ENCODE data around the gene BUB1. TPM values are rescaled to one million over a fixed set of nuclear protein-coding genes. Genes with fewer than 3 reads are reported as not detected.

Gene BUB1
- total RNA-seq, 2 experiments from 2014 or later, result 1.6 to 3.5 TPM

DNA sequence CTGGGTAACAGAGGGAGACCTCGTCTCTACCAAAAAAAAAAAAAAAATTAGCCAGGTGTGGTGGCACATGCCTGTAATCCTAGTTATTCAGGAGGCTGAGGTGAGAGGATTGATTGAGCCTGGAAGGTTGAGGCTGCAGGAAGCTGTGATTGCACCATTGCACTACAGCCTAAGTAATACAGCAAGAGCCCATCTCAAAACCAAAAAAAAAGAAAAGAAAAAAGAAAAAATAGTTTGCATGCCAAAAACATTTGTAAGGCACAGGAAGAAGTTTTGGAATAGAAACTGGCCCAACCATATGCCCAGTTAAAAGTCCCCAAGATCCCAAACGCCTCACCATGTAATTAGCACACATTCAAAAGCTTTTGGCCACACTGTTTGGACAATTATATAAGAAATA lies 41.1 kb upstream of the BUB1 start:
- Mint-ChIP-seq H3K27me3 (peaks cover 31% of the 10 kb centered on the region), H3K4me1 (ENCODE audit: low read depth) (no peaks in the 10 kb centered on the region), H3K9me3 (no peaks in the 10 kb centered on the region), H3K36me3 (ENCODE audit: low read depth) (no peaks in the 10 kb centered on the region), H3K27ac (no peak overlapping the region), H3K4me3 (no peak overlapping the region)
- TF ChIP-seq, protein P1, sequence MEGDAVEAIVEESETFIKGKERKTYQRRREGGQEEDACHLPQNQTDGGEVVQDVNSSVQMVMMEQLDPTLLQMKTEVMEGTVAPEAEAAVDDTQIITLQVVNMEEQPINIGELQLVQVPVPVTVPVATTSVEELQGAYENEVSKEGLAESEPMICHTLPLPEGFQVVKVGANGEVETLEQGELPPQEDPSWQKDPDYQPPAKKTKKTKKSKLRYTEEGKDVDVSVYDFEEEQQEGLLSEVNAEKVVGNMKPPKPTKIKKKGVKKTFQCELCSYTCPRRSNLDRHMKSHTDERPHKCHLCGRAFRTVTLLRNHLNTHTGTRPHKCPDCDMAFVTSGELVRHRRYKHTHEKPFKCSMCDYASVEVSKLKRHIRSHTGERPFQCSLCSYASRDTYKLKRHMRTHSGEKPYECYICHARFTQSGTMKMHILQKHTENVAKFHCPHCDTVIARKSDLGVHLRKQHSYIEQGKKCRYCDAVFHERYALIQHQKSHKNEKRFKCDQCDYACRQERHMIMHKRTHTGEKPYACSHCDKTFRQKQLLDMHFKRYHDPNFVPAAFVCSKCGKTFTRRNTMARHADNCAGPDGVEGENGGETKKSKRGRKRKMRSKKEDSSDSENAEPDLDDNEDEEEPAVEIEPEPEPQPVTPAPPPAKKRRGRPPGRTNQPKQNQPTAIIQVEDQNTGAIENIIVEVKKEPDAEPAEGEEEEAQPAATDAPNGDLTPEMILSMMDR (IDR thresholded peaks at IDR 0.05), result no peak
- ChIA-PET CTCF (no interaction called here), POLR2A (no interaction called here)
- ATAC-seq (ENCODE audit: poor library complexity) (no peak), DNase-seq (no peak)
- no peaks in the 10 kb centered on the region for H3K9me3 ChIP-seq (ENCODE audit: control insufficient read depth in 1 of 2, insufficient read depth in 1 of 2, low read length in 2 of 2)
- peaks cover 2 to 18% of the 10 kb centered on the region in 2 experiments for H3K27me3 ChIP-seq (ENCODE audit: control insufficient read depth in 1 of 2, insufficient read depth in 2 of 2, low read length in 2 of 2)
- no peak overlapping the region for H3K27ac ChIP-seq (ENCODE audit: low read depth in 1 of 2, low read length in 2 of 2)
- no peaks in the 10 kb centered on the region for H3K36me3 ChIP-seq (ENCODE audit: insufficient read depth, low read length)
- H3K4me3 ChIP-seq (ENCODE audit: low read length), result no peak overlapping the region
- intact Hi-C loops (cut with DNase I, micrococcal nuclease), result no loop called here
- H3K4me1 ChIP-seq (ENCODE audit: insufficient read depth, low read length), result no peaks in the 10 kb centered on the region

DNA sequence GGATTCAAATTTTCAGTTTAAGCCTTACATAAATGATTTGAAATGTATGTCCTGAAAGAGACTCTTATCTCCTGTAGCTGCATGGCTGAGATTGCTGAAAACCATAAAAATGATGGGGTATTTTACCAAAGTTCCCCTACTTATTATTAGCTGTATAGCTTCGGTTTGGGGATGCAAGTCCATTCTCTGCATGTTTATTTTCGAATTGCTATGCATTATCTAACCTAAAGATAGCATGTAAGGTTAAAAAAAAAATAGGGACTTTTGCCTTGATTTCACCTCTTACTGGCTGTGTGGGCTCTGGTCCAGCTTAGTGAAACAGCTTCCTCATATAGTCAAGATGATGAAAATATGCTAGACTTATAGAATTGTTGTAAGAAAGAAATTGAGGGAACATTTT lies 40.5 kb upstream of the BUB1 start:
- POLR2A ChIA-PET, result no interaction called here
- CTCF ChIA-PET, result no interaction called here
- Histone ChIP-seq H3K27me3 (ENCODE audit: control insufficient read depth in 1 of 2, insufficient read depth in 2 of 2, low read length in 2 of 2) (peaks cover 2 to 21% of the 10 kb centered on the region in 2 experiments), H3K27ac (ENCODE audit: low read depth in 1 of 2, low read length in 2 of 2) (no peak overlapping the region), H3K36me3 (ENCODE audit: insufficient read depth, low read length) (no peaks in the 10 kb centered on the region), H3K9me3 (ENCODE audit: control insufficient read depth in 1 of 2, insufficient read depth in 1 of 2, low read length in 2 of 2) (no peaks in the 10 kb centered on the region), H3K4me1 (ENCODE audit: insufficient read depth, low read length) (no peaks in the 10 kb centered on the region), H3K4me3 (ENCODE audit: low read length) (no peak overlapping the region)
- ATAC-seq (ENCODE audit: poor library complexity) (no peak), DNase-seq (no peak)
- Mint-ChIP-seq H3K4me3 (no peak overlapping the region), H3K27ac (no peak overlapping the region), H3K36me3 (ENCODE audit: low read depth) (no peaks in the 10 kb centered on the region), H3K27me3 (peaks cover 31% of the 10 kb centered on the region), H3K4me1 (ENCODE audit: low read depth) (no peaks in the 10 kb centered on the region), H3K9me3 (no peaks in the 10 kb centered on the region)
- intact Hi-C loops (cut with DNase I, micrococcal nuclease), result no loop called here
- TF ChIP-seq, protein P1 (IDR thresholded peaks at IDR 0.05), result no peak

DNA sequence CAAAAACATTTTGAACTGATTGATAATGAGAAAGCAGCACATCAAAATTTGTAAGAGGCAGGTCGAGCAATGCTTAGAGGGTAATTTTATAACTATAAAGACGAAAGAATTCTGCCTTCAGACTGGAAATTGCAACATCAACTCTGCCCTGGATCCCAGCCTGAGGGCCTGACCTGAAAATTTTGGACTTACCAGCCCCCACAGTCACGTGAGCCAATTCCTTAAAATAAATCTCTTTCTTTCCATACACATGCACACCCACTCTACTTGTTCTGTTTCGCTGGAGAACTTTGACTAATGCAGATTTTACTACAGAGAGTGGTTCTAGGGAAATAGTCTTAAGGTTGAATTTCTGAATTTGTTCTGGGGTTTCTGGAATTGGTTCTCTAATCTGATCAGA lies 39.9 kb upstream of the BUB1 start:
- POLR2A ChIA-PET, result no interaction called here
- Histone ChIP-seq H3K9me3 (ENCODE audit: control insufficient read depth in 1 of 2, insufficient read depth in 1 of 2, low read length in 2 of 2) (no peaks in the 10 kb centered on the region), H3K27me3 (ENCODE audit: control insufficient read depth in 1 of 2, insufficient read depth in 2 of 2, low read length in 2 of 2) (peaks cover 2 to 21% of the 10 kb centered on the region in 2 experiments), H3K27ac (ENCODE audit: low read depth in 1 of 2, low read length in 2 of 2) (no peak overlapping the region), H3K4me1 (ENCODE audit: insufficient read depth, low read length) (no peaks in the 10 kb centered on the region), H3K36me3 (ENCODE audit: insufficient read depth, low read length) (no peaks in the 10 kb centered on the region), H3K4me3 (ENCODE audit: low read length) (no peak overlapping the region)
- TF ChIP-seq, protein P1 (IDR thresholded peaks at IDR 0.05), result no peak
- ATAC-seq (ENCODE audit: poor library complexity), result no peak
- DNase-seq, result no peak
- peaks cover 31% of the 10 kb centered on the region for H3K27me3 Mint-ChIP-seq
- no peak overlapping the region for H3K27ac Mint-ChIP-seq
- no peaks in the 10 kb centered on the region for H3K9me3 Mint-ChIP-seq
- intact Hi-C loops (cut with DNase I, micrococcal nuclease), result no loop called here
- H3K4me1 Mint-ChIP-seq (ENCODE audit: low read depth), result no peaks in the 10 kb centered on the region
- no peak overlapping the region for H3K4me3 Mint-ChIP-seq
- no peaks in the 10 kb centered on the region for H3K36me3 Mint-ChIP-seq (ENCODE audit: low read depth)
- CTCF ChIA-PET, result no interaction called here
